Kidney epithelial cell (primary cell): ENCODE measurements around the gene HNRNPA1L2. TPM values are rescaled to one million over a fixed set of nuclear protein-coding genes. Genes with fewer than 3 reads are reported as not detected.
"Not testable (repeated sequence)": the region's sequence is repeated elsewhere in the genome, so short reads cannot be mapped to it uniquely, and the experiment has no call there.

Experiments used
- DNase-seq: peaks from one replicate; pipeline ENCODE4 v3.0.0-alpha.2; 2010; ENCODE audit warnings: low read depth
- H3K27me3 ChIP-seq: 2 replicates; pipeline ENCODE4 v1.6.0; 2011; ENCODE audit warnings: low read length; ENCODE audit not compliant: control insufficient read depth, insufficient read depth
- H3K36me3 ChIP-seq: 2 replicates; pipeline ENCODE4 v1.5.1; 2011; ENCODE audit warnings: low read length; ENCODE audit not compliant: control insufficient read depth, insufficient read depth
- H3K4me3 ChIP-seq: 2 replicates; pipeline ENCODE4 v1.5.1; 2011; ENCODE audit warnings: low read depth, mild to moderate bottlenecking, control low read depth, low read length
- total RNA-seq: library from RNA; depleted of rRNA; stranded (reverse); fragments of >200 nt; gene quantifications from 2 replicates; pipeline ENCODE4 v1.2.3, GENCODE V29; 2015
- TF ChIP-seq, protein P1 (sequence below): IDR thresholded peaks from 2 replicates; pipeline ENCODE4 v1.5.1; 2011; ENCODE audit warnings: mild to moderate bottlenecking, moderate library complexity, low read length, control low read depth, inconsistent platforms; ENCODE audit not compliant: insufficient read depth, poor library complexity, severe bottlenecking

The HNRNPA1L2 gene
- total RNA-seq = 4.0 and 7.2 TPM in 2 replicates

DNA sequence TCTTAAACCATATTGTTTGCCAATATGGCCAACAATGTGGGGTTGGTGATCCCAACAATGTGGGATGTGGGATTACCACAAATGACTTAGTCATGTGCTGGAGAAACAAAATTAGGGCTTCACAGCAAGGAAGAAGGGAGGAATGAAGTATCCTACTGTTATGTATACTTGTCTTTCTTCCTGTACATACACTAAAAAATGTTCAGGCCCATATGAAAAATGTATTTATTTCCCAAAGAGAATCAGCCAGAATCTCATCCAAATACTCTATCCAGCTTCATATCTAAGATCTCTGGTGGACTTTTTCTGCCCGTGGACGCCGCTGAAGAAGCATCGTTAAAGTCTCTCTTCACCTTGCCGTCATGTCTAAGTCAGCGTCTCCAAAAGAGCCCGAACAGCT lies at the start of gene HNRNPA1L2:
Gene HNRNPA1L2, plus strand, starts transcription at position 301 of the 400 bp plus-strand sequence. Its CDS starts 62 bp downstream, at position 363.
- Histone ChIP-seq H3K27me3 (no peaks in the 10 kb centered on the region), H3K4me3 (no peak within 1 kb of the TSS), H3K36me3 (no peaks in the 10 kb centered on the region)
- TF ChIP-seq, protein P1, sequence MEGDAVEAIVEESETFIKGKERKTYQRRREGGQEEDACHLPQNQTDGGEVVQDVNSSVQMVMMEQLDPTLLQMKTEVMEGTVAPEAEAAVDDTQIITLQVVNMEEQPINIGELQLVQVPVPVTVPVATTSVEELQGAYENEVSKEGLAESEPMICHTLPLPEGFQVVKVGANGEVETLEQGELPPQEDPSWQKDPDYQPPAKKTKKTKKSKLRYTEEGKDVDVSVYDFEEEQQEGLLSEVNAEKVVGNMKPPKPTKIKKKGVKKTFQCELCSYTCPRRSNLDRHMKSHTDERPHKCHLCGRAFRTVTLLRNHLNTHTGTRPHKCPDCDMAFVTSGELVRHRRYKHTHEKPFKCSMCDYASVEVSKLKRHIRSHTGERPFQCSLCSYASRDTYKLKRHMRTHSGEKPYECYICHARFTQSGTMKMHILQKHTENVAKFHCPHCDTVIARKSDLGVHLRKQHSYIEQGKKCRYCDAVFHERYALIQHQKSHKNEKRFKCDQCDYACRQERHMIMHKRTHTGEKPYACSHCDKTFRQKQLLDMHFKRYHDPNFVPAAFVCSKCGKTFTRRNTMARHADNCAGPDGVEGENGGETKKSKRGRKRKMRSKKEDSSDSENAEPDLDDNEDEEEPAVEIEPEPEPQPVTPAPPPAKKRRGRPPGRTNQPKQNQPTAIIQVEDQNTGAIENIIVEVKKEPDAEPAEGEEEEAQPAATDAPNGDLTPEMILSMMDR = no peak
- no peak for DNase-seq

DNA sequence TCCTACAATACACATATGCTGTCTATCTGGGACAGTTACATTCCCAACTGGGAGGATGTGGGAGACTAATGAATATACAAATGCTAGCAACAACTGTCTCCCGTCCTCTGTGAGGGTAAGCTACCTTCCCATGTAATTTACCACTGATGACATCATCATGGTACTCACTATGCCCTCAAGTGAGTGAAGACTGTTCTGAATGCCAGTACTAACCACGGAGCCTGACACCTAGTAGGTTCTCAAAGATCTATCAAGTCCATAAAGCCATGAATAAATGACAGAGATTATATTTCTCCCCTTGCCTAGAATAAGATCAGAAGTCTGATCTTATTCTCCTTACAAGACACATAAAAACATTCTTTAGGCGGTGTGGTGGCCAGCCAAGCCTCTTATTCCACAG lies 49.1 kb upstream of the HNRNPA1L2 start:
- not testable (repeated sequence) for DNase-seq, H3K4me3 ChIP-seq, H3K27me3 ChIP-seq, H3K36me3 ChIP-seq

GRCh38 chr13:52593812-52594211 lies 48.4 kb upstream of the HNRNPA1L2 start:
- DNase-seq, H3K36me3 ChIP-seq, H3K4me3 ChIP-seq, H3K27me3 ChIP-seq: not testable (repeated sequence)

DNA sequence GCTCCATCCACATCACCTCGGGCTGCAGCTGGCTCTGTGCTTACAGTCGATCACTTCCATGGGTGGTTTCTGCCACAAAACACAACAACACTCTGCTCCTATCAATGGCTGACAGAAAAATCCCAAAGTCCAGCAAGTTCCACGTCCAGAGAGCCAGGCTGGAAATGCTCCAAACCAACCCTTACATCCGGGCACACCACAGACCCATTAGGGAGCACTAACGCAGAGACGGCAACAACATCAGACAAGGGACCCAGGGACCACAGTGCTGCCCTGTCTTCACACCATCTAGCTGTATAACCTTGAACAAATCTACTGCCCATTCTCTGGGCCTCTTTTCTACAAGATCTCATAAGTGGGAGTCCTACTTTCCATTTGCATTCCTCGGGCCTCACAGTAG lies 47.9 kb upstream of the HNRNPA1L2 start:
- H3K4me3 ChIP-seq, DNase-seq, H3K27me3 ChIP-seq, H3K36me3 ChIP-seq: not testable (repeated sequence)

- no peak for DNase-seq
- no peaks in the 10 kb centered on the region for H3K36me3 ChIP-seq
- no peaks in the 10 kb centered on the region for H3K27me3 ChIP-seq
- TF ChIP-seq, protein P1 = no peak
- no peak overlapping the region for H3K4me3 ChIP-seq
Measured at GRCh38 chr13:52597676-52598075, 44.6 kb upstream of the HNRNPA1L2 start.

GRCh38 chr13:52599037-52599847 lies 43.0 kb upstream of the HNRNPA1L2 start:
- DNase-seq = no peak
- TF ChIP-seq, protein P1 = no peak
- H3K4me3 ChIP-seq = peak overlapping the region; percentile 47
- H3K36me3 ChIP-seq = no peaks in the 10 kb centered on the region
- no peaks in the 10 kb centered on the region for H3K27me3 ChIP-seq

DNA sequence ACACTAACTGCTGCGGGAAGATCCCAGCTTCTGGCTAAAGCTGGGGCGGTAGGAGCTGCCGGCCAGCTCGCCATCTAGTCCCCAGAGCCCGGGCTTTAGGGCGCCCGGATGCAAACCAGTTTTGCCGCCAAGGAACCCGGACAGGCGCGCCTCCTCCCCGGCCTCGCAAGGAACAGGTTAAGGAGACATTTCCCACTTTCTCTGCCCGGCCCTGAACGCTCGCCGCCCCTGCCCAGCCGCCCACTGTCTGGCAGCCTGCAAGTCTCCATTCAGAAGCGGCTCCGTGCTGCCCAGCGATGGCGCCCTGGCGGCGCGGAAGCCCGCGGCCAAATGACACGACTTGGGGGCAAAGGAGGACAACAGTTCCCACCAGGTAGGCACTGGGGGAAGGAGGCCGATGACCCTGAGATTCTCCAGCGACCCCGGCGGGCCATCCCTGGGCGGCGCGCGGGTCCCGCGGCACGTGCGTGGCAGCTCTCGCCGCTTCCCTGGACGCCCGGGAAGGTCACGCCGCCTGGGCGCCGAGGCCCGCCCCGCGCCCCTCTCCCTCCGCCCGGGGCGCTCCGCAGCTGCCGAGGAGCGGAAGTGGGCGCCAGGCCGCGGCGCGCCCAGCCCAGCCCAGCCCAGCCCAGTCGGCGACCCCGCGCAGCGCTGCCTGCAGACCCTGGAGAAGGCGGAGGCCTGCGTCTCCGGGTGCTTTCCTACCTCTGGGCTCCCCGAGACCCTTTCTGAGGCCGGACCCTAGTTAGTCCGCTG lies 42.2 kb upstream of the HNRNPA1L2 start:
- DNase-seq = no peak
- TF ChIP-seq, protein P1 = no peak
- Histone ChIP-seq H3K36me3 (no peaks in the 10 kb centered on the region), H3K4me3 (peak overlapping the region; percentile 47), H3K27me3 (no peaks in the 10 kb centered on the region)
